ENCODE results near the gene TMEM259.

The TMEM259 gene

DNA sequence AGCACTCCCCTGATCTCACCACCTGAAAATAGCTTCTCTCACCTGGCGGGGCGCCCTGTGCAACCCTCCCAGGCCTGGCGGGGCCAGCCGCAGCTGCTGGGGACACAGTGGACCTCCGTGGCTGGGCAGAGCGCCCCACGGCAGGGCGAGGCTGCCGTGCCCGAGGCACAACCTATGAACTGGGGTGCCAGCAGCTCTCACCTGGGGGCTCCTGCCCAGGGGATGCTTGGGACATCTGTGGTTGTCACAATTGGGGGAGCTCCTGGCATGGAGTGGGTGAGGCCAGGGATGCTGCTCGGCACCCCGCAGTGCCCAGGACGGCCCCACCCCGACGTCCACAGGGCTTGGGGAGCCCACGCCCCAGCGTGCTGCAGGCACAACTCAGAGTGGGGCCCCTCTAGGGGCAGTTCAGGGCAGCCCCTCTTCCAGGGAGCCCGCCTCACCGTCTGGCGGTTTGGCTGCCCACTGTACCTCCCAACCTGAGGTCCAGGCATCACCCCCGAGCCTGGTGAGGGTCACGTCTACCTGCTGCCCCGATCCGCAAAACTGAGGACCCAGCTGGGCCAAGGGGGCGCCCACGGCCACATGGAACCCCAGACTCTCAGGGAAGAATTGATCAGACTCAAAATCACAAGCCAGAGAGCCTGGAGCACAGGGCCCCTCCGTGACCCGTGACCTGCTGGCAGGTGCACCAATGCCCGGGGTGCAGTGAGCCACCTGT, 5.7 kb downstream of the TMEM259 start:
- no peak for FAIRE-seq

DNA sequence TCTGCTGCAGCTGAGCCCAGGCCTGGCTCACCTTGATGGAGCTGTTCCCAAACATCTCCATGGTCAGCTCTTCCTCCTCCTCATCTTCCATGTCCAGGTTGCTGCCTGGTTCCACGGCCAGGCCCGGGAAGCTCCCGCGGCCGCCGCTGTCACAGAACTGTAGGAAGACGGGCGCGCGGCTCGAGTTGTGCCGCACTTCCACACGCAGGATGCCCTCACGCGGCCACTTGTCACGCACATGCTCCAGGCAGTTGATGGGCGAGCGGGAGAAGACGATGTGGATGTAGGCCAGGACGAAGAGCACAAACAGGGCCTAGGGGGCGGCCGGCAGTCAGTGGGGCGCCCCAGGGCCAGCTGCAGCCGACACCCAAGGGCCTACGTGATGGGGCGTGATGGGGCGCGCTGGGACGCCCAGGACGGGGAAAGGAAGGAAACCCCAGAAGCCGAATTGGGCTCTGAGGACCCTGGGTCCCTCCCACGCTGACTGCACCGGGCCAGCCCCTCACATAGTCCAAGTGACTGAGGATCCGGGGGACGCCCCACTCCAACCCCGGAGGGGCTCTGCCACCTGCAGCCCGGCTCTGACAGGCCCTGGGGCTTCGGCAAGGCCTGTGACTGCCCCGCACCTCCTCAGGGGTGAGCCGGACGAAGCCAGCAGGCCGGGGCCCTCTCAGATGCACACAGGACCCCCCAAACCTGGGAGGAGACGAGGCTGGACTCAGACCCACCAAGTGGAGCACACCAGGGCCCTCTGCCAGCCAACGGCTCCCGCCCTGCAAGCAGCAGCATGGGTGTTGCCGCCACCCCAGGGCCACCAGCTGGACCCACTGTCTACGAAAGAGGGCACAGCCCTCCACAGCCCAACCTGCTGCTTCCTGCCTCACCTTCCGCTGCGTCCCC, 6.5 kb downstream of the TMEM259 start:
- no peak for FAIRE-seq

- FAIRE-seq = no peak
Measured at GRCh38 chr19:1013218-1013617, 7.7 kb downstream of the TMEM259 start.

DNA sequence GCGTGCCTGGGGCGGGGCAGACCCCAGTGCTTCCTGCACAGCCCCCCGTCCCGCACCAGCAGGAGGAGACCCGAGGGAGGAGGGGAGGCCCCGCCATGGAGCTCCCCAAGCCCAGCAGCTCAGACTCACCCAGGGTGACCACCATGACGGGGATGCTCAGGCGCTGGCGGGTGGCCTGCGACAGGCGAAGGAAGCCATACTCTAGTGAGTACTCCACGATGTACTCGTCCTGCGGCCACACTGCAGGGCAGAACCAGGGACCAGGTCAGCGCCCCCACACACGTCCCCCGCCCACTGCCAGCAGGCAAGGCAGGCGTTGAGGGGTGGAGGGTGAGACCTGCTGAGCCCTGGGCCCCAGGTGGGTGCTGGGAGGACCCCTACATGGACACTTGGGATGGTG, 8.6 kb downstream of the TMEM259 start:
- FAIRE-seq = no peak

DNA sequence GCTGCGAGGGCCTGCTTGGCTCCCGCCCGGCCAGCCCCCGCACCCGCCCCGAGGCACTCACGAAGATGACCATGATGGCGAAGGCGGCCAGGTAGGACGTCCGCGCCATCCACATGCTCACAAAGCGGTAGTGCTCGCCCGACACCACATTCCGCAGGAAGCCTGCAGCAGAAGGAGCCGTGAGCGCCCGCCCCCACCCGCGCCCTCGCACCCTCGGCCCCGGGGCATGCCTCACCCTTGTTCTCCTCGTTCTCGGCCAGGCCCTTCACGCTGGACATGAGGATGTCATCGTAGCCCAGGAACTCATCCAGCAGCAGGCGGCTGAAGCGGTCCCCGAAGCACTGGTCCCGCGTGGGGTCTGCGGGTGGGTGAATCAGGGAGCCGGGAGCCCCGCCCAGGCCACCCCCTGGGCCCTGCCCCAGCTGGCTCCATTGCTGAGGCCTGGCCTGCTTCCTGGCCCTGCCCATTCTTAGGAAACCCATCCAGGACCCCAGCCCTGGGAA, 9.0 kb downstream of the TMEM259 start:
- FAIRE-seq = no peak

- FAIRE-seq = no peak
Measured at GRCh38 chr19:1010586-1011510, 10.1 kb downstream of the TMEM259 start.

DNA sequence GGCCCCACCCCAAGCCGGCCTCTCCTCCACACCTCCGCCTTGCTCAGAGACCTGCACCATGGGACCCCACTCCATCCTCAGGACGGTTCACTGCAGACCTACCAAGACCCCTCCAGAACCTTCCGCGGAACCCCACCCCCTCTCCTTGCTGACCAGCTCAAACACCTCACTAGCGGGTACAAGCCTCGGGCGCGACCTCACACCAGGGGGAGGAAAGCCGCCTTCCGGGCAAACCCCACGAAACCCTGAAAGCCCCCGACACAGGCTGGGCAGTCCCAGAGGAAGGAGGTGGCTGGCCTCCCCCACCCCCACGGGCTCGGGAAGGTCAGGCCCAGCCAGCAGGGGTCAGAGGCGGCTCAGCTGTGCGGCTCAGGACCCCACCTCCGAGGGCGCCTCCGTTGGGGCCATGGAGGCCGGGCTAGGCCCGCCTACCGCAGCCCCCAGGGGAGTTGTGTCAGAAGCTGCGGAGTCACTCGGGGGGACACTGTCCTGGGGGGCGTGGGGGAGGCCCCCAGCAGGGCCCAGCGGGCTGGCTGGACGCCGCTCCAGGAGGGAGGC, 10.9 kb downstream of the TMEM259 start:
- no peak for FAIRE-seq

GRCh38 chr19:1009041-1009980, 11.6 kb downstream of the TMEM259 start:
- no peak for FAIRE-seq

DNA sequence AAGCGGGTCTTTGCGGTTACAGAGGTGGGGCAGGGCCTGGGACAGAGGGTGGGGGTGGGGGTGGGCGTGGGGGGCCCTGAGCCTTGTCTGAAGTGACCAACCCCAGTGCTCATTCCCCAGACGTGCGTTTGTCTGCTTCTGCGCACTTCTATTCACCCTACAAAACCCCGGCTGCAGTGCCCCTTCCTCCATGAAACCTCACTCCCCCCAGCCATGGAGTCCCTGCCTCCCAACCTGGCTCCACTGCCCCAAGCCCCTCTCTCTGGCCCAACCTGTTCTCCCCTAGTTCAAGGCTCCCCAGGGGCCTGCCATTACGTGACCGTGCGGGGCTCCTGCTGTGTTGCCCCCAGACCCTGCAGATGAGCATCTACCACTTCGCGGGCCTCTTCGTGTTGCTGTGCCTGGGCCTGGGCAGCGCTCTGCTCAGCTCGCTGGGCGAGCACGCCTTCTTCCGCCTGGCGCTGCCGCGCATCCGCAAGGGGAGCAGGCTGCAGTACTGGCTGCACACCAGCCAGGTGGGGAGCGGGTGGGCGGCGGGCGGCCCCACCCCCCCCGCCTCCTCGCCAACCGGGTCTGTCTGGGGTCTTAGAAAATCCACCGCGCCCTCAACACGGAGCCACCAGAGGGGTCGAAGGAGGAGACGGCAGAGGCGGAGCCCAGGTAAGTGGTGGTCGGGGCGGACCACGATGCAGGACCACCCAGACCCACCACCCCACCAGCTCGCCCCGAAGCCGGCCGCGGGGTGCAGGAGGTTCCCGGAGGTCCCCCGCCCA, 12.5 kb downstream of the TMEM259 start:
- FAIRE-seq = no peak

- FAIRE-seq = no peak
Measured at GRCh38 chr19:1007399-1008251, 13.3 kb downstream of the TMEM259 start.

DNA sequence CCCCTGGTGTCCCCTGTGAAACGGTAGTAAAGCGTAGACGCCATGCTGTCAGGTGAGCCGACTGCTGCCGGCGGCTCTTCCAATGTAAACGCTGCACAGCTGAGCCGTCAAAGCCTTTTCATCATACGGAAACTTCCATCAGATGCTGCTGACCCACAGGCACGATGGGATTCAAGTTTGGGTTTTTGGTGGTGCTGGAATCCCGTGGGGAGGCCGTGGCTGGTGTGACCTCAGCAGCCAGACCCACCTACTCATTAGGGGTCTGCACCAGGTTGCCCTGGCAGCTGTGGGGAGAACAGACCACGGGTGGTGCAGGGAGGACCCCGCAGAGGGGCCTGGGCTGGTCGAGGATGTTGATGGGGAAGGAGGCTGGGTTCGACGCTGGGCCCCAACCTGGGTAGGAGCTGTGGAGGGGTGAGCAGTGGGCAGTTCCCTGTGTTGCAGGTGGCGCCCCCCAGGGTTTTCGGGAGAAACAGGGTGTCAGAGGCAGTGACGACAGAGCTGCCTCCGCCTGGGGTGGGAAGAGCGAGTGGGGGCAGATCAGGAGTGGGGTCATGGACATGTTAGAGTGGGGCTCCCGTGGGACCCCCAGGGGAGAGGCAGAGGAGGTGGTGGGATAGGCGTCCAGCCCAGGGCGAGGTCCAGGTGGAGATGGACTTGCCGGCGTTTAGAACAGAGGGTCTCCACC, 14.1 kb downstream of the TMEM259 start:
- no peak for FAIRE-seq

GRCh38 chr19:1004803-1005664, 15.9 kb downstream of the TMEM259 start:
- no peak for FAIRE-seq

DNA sequence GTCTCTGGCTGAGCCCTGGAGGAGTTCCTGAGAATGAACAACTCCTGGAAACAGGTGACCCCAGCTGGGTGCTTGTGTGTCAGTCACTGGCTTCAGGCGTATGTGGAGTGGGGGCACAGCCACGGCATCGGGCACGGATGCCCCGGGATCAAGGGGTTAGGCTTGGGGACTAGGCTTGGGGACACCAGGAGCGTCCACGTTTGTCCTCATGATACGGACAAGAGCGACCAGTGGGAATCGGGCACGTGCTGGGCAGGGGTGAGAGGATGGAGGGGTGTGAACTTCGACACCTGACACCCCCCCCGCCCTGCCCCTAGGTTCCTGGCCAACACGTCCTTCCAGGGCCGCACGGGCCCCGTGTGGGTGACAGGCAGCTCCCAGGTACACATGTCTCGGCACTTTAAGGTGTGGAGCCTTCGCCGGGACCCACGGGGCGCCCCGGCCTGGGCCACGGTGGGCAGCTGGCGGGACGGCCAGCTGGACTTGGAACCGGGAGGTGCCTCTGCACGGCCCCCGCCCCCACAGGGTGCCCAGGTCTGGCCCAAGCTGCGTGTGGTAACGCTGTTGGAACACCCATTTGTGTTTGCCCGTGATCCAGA, 16.6 kb downstream of the TMEM259 start:
- FAIRE-seq = no peak

- FAIRE-seq = no peak
Measured at GRCh38 chr19:1003283-1003682, 17.6 kb downstream of the TMEM259 start.

DNA sequence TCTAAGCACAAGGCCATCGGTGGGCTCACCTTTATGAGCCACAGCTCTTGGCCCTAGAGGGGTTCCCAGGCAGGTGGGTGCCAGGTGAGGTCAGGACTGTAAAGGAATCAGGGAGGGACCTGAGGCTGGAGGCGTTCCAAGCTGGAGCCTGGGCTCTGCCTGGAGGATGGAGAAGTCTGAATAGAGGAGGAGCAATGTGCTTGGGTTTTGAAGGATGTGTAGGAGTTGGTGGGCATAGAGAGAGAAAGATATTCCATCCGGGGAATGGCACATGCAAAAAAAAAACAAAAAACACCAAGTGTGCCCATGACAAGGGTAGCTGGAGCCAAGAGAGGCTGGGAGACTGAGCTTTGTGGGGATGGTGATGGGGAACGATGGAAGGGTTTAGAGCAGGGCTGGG, 18.3 kb downstream of the TMEM259 start:
- FAIRE-seq = no peak

GRCh38 chr19:1001538-1002166, 19.3 kb downstream of the TMEM259 start:
- FAIRE-seq = no peak
